ENCODE measurements around the gene STRA8.

Gene STRA8

DNA sequence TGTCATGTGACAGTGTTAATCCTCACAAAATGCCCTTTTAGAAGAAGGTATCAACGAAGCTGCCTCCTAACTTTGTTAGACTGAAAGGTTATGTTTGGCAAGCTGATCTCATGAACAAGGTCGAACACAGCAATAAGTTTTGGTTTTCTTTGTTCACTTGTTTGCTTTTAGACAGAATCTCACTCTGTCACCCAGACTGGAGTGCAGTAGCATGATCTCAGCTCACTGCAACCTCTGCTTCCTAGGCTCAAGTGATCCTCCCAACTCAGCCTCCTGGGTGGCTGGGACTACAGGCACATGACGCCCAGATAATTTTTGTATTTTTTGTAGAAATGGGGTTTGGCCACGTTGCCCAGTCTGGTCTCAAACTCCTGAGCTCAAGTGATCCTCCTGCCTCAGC lies 1.1 kb downstream of the STRA8 start:
- no peak overlapping the region for H3K27ac ChIP-seq
- no peak for DNase-seq (ENCODE audit: low read depth, low spot score)

DNA sequence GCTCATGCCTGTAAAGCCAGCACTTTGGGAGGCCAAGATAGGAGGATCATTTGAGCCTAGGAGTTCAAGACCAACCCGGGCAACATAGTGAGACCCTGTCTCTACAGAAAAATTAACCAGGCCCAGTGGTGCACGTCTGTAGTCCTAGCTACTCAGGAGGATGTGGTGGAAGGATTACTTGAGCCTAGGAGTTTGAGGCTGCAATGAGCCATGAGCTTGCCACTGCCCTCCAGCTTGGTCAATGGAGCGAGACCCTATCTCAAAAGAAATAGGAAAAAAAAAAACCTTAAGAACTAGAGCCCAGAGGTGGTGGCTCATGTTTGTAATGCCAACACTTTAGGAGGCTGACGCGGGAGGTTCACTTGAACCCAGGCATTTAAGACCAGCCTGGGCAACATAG lies 2.2 kb downstream of the STRA8 start:
- no peak overlapping the region for H3K27ac ChIP-seq
- no peak for DNase-seq (ENCODE audit: low read depth, low spot score)

DNA sequence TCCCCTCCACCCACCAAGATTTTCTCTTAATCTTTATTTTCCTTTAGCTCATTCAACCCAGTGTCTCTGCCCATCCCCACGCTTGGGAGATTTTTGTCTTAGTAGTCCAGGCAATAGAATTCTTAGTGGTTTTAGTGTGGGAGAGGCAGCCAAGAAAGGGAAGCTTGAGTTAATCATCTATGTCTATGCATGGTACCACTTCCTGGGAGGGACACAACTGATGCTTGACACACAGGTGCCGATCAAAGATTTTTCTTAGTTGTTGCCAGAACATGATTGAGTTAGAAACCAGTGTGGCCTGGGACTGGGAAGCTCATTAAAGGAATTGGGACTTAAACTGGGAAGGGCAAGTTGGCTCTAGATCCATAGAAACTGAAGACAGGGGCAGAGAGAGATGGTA lies 3.1 kb downstream of the STRA8 start:
- DNase-seq (ENCODE audit: low read depth, low spot score): no peak
- H3K27ac ChIP-seq: no peak overlapping the region

DNA sequence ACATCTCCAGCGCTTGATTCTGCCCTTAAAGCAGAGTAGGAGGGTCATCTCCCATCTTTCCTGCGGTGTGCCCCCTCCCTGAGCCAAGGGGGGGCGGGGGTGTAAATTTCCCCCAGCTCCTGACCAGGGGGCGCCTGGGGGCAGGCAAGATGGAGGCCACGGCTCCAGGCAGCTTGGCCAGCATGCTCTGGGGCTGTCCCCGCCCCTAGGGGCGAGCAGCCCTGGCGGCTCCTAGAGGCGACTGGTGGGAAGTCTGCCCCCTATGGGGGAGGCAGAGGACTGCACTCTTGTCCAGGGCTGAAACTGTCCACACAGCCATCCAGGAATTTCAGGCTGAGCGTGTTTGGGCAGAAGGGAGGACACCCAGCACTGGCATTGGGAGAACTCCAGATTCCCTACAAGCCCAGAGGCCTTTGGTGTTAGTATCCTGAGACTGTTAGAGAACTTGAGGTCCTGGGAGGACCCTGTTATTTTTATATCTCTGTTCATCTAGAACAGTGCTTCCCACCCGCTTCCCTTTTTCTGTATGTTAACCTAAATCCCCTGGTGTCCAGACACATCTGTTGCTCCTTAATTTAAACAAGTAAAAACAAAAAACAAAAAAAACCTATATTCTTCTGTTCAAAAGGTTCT lies 4.6 kb downstream of the STRA8 start:
- DNase-seq (ENCODE audit: low read depth, low spot score): no peak
- H3K27ac ChIP-seq: no peak overlapping the region

DNA sequence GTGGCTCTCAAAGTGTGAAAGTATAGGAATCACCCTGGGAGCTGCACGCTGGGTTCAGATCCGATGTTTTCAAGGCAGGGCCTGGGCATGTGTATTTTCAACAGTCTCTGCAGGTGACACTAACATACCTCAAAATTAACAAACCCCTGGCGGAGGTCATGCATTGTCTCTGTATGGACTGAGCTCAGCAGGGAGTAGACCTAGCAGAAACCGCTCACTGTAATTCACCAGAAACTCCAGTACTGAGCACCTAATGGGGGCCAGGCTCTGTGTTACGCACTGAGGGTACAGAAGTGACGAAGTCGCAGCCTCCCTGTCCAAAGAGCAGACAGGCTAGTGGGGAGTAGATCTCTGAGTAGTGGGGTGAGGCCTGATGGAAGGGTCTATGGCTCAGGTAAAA lies 5.6 kb downstream of the STRA8 start:
- DNase-seq (ENCODE audit: low read depth, low spot score): no peak
- H3K27ac ChIP-seq: no peak overlapping the region

DNA sequence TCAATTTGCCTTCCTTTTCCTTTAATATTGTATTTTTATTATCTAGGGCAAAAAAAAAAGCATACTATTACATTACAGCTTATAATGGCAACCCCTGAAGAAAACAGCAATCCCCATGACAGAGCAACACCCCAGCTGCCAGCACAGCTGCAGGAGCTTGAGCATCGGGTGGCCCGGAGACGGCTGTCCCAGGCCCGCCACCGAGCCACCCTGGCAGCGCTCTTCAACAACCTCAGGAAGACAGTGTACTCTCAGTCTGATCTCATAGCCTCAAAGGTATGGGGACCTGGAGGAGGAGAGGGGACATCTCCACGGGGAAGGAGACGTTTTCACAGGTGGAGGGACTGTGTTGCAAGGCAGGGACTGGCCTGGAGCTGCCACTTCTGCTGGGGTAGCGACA lies 6.8 kb downstream of the STRA8 start:
- H3K27ac ChIP-seq: no peak overlapping the region
- no peak for DNase-seq (ENCODE audit: low read depth, low spot score)

DNA sequence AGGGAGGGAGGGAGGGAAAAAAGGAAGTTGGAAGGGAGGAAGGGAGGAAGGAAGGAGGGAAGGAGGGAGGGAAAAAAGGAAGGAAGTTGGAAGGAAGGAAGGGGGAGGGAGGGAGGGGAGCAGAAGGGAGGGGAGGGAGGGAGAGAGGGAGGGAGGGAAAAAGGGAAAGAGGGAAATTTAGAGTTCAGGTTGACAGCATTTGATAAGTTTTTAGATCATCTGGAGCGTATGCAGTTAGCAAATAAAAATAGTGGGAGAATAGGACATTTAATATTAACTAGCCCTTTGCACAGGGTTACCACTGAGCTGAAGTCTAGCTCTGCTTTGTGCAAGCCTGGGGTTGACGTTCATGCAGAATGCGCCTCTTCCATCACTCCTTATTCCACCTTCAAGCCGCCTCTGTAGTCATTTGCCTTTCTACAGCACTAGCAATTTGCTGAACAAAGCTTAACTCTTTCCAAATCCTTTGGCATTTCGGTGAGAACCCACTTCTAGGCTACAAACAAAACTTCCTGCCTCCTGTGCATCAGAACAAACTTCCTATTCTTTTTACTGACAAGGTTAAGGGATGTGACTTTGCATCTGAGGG lies 8.6 kb downstream of the STRA8 start:
- no peak overlapping the region for H3K27ac ChIP-seq
- DNase-seq (ENCODE audit: low read depth, low spot score): no peak

DNA sequence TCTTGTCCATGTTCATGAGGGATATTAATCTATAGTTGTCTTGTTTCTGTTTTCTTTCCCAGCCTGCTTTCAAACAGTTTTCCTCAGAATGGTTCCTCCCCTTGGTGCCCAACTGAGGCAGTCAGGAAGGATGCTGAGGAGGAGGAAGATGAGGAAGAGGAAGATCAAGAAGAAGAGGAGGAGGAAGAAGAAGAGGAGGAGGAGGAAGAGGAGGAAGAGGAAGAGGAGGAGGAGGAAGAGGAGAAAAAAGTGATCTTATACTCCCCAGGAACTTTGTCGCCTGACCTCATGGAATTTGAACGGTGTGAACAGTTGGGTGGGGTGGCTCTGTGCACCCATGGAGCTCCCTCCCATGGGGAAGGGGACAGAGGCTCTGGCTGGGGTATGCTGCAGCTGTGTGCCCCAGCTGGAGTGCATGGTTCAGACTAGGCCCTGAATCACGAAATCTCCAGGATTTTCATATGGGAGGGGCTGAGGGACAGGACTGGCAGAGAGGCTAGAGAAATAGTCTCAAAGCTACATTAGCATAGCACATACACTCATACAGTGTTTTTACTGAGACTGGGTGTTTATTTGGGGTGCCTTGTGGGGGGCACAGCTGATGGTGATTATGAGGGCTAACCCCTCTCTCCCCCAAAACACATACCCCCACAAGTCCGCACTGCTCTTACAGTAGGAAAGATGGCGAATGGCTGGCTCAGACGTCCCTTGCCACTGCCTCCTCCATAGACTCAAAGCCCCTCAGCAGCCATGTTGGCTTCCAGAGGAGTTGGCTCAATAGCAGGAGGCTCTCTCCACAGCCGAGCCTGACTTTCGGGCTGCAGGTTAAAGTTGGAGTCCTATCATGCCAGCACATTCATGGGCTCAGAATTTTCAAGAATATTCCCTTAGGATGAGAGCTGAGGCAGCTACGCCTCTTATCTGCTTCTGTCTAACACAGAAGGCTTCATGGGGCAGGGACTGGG lies 11.9 kb downstream of the STRA8 start:
- no peak for DNase-seq (ENCODE audit: low read depth, low spot score)
- no peak overlapping the region for H3K27ac ChIP-seq

DNA sequence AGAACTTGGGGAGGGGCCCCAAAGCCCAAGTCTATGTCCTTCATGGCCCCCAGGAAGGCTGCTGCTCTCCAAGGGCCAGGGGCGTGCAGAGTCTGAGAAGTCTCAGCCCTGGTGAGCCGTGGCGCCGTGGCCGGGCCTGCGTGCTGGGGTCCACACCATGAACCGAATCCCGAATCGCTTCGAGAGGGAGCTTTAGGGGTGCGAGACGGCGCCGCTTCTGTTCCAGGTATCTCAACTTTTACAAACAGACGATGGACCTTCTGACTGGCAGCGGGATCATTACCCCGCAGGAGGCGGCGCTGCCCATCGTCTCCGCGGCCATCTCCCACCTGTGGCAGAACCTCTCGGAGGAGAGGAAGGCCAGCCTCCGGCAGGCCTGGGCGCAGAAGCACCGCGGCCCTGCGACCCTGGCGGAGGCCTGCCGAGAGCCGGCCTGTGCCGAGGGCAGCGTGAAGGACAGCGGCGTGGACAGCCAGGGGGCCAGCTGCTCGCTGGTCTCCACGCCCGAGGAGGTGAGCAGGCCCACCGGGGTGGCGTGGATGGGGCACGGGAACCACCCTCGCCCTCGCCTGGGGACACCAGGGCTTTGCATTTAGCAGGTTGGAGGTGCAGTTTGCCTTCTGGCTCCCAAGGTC lies 12.7 kb downstream of the STRA8 start:
- DNase-seq (ENCODE audit: low read depth, low spot score): no peak
- no peak overlapping the region for H3K27ac ChIP-seq

DNA sequence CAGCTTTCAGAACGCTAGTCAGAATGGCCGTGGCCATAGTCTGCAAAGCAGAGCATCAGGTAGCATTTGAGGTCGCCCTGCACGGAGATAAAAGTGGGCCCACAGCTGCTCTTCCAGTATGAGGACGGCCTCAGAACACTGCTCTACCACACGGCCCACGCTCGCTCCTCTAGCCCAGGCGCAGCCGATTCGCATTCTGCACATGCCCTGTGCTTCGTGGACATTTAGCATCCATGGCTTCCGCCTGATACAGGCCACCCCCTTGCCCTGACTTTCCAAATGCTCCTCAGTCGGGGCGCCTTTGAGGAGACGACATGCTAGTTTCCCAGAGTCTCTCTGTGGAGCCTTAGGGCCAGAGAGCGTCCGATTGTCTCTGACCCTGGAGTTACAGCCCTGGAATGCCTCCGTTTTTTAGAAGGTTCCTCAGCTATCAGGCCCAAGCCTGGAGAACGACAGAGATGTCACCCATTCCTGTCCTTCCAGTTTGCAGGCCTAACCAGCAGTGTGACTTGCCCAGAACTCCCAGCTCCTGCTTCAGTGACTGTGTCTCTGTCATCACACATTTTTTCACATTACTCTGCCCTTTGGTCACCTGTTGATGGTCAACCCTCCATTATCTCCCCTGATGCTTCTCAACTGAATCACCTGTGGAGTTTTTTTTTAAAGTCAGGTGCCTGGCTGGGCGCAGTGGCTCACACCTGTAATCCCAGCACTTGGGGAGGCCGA lies 14.3 kb downstream of the STRA8 start:
- DNase-seq (ENCODE audit: low read depth, low spot score): no peak
- H3K27ac ChIP-seq: no peak overlapping the region

DNA sequence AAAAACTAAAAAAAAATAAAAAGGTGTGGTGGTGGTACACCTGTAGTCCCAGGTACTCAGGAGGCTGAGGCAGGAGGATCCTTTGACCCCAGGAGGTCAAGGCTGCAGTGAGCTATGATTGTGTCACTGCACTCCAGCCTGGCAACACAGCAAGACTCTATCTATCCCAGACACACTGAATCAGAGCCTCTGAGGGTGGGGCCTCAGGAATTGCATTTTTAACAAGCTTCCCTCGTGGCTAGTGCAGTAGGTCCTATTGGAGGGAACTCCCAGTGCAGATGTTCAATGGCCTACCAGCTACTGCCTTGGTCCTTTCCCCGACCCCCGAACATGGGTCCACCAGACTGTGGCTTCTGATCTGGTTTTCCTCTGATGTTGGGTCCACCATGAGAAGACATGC lies 14.9 kb downstream of the STRA8 start:
- DNase-seq (ENCODE audit: low read depth, low spot score): no peak
- no peak overlapping the region for H3K27ac ChIP-seq

DNA sequence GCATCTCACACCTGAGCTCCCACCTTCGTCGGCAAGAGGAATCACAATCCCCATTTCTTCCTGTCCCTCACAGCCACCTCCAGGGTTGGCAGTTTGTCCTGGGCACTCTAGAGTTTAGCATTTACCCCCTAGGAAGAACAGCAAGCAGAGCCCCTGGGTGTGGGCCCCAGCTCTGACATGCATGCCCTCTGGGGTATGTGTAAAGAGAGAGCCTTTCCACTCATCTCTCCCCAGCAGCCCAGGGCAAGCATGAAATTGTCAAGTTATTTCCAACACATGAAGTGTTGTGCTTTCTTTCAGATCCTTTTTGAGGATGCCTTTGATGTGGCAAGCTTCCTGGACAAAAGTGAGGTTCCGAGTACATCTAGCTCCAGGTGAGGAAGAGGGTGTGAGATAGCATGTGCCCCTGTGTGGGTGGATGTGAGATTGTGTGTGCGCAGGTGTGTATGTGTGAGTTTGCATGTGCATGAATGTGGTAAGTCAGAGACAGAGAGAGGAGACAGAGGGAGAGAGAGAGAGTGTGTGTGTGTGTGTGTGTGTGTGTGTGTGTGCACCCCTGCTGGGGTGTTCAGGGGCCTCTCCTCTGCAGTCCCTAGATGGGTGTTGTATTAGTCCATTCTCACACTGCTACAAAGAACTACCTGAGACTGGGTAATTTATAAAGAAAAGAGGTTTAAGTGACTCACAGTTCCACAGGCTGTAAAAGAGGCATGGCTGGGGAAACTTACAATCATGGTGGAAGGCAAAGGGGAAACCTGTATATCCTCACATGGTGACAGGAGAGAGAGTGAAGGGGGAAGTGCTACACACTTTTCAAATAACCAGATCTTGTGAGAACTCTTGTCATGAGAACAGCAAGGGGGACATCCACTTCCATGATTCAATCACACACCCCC lies 18.1 kb downstream of the STRA8 start:
- no peak for DNase-seq (ENCODE audit: low read depth, low spot score)
- H3K27ac ChIP-seq: no peak overlapping the region

DNA sequence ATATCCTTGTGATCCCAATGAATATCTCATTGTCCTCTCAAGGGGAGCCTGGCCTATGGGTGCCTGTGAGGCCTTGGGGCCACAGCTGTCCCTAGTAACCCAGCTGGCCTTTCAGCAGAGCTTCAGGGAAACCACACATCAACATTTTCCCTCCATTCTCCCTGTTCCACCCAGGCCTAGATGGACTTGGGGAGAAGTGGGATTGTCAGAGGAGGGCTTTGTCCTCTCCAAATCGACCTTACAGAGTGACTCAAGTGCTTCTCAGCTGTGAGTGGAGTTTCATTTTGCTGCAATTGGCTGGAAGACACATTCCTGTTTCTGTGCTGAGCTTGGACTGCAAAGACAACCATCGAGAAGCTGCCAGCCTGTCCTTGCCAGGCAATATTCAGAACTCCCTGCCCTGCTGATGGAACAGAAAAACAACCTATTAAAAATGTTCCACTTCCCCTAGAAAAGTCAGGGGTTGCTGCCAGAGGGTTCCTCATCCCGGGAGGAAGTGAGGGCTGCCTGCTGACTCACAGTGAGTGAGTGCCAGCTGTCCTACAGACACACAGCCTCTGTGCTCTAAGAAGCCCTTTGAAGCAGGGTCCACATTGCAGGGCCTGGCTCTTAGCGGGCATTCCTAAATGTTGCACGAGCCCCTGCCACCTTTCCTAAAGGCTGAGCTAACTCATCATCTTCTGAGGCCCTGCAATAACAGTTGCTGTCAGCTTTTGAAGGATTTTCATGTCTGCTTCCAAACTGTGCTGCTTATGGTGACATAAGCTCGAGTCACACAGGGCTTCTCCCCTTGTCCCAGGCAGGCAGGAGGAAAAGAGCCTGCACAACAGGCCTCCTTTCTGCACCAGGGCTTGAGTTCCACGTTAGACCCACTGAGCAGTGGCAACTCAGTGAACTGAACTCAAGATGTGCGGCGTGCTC lies 20.5 kb downstream of the STRA8 start:
- DNase-seq (ENCODE audit: low read depth, low spot score): peak; percentile 18
- peak overlapping the region; percentile 53 for H3K27ac ChIP-seq

DNA sequence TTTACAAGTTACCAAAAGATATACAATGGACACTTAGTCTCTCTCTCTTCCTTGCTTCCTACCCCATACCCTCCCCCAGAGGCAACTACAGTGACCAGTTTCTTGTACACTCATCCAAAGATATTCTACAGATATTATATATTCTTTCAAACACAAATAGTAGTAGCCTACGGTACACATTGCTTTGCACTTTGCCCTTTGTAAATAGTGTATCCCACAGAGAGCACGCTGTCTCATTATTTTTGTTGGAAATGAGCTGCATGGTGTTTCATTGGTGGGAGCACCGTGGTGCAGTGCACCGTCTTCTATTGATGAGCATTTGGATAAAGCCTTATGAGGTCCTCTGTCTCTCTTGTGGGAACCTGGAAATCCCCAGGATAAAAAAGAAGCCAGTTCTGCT lies 24.2 kb downstream of the STRA8 start:
- DNase-seq (ENCODE audit: low read depth, low spot score): no peak
- no peak overlapping the region for H3K27ac ChIP-seq

DNA sequence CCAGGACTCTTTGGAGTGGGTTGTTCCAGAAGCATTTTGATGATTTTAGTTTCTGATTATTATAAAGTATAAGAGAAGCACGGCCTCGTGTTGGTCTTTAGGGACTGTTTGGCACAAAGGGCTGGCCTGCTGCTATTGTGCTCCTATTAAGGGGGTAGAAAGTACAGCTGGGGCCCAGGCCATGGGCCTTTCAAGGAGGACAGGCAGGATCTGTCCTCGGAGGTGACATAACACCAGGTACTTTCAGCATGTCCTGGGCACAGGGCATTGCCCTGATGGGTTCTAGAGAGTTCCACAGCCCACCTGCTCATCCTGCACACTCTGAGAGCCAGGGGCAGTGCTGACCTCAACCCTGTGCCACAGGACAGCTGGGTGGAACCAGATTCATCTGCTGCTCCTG lies 24.9 kb downstream of the STRA8 start:
- no peak overlapping the region for H3K27ac ChIP-seq
- DNase-seq (ENCODE audit: low read depth, low spot score): no peak

DNA sequence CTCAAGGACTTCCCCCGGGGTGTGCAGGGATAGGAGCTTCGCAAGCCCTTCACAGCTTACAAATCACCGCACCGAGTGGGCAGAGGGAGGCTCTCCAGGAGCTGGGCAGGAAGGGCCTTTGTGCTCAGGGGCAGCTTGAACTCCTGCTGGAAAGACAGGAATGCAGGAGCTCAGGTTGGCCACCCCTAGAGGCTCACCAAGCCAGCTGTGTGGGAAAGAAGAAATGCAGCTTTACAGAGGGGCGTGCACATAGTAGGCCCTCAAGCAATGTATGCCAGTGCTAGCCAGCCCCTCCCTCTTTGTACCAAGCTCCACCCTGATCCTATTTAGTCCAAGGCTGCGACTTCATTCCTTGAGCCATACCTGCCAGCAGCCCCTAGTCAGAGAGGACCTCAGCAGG lies 26.1 kb downstream of the STRA8 start:
- H3K27ac ChIP-seq: no peak overlapping the region
- DNase-seq (ENCODE audit: low read depth, low spot score): no peak

DNA sequence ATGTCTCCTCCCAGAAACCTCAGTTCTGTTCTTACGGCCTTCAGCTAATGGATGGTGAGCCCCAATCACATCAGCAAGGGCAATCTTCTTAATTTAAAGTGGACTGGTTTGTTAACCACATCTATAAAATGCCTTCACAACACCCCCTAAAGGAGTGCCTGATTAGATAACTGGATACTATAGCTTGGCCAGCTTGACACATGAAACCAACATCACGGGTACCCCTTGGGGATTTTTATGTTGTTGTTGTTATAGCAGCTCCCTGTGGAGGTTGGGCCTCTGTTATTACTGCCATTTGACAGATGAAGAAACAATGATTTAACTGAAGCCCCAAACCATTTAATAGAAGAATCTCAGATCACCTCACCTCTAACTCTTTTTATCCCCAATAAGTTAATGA lies 26.8 kb downstream of the STRA8 start:
- no peak for DNase-seq (ENCODE audit: low read depth, low spot score)
- no peak overlapping the region for H3K27ac ChIP-seq

All from epithelial cell of prostate (primary cell).